GM20000 (cell line): ENCODE measurements around the gene SLC15A3.

ENCODE experiments used
- DNase-seq: peaks from one replicate; pipeline ENCODE4 v3.0.0; 2012; ENCODE audit warnings: low spot score
- CTCF ChIP-seq: IDR thresholded peaks from 2 replicates; pipeline ENCODE4 v1.5.1; 2012; ENCODE audit warnings: mild to moderate bottlenecking, control low read depth; ENCODE audit errors: extremely low read depth, missing control alignments

The SLC15A3 gene

GRCh38 chr11:60947700-60948099, 4.3 kb downstream of the SLC15A3 start:
- DNase-seq: no peak
- no peak for TF ChIP-seq CTCF

GRCh38 chr11:60946601-60947264, 5.2 kb downstream of the SLC15A3 start:
- no peak for TF ChIP-seq CTCF

GRCh38 chr11:60945295-60945667, 6.7 kb downstream of the SLC15A3 start:
- no peak for TF ChIP-seq CTCF
- no peak for DNase-seq

More at GRCh38 chr11:60946601-60947264, 5.2 kb downstream of the SLC15A3 start:
- no peak for DNase-seq

- DNase-seq: no peak
- peak; percentile 22 for TF ChIP-seq CTCF
These were observed 7.3 kb downstream of the SLC15A3 start for GRCh38 chr11:60944490-60945294.

- no peak for TF ChIP-seq CTCF
- DNase-seq: no peak
These were observed 8.9 kb downstream of the SLC15A3 start for GRCh38 chr11:60942970-60943565.

GRCh38 chr11:60942219-60942618, 9.8 kb downstream of the SLC15A3 start:
- DNase-seq: no peak
- no peak for TF ChIP-seq CTCF
